Prostate gland (tissue), 2 donors: ENCODE data around the gene C19orf12.

ENCODE experiments used
- CTCF ChIP-seq, 4 experiments: fragments of 200-600 bp in 2 of 4; fragments of 450-650 bp in 2 of 4; sonication (generic) in 2 of 4; IDR thresholded peaks; 1 replicate in 3 of 4; 2 replicates in 1 of 4; pipeline ENCODE4 v1.5.1; 2016 to 2019; ENCODE audit warnings: antibody characterized with exemption in 4 of 4, mild to moderate bottlenecking in 2 of 4, moderate library complexity in 2 of 4
- POLR2A ChIP-seq: fragments of 450-650 bp; IDR thresholded peaks from one replicate; pipeline ENCODE4 v1.6.1; 2016; ENCODE audit warnings: antibody characterized with exemption, mild to moderate bottlenecking
- POLR2AphosphoS5 ChIP-seq: sonication (generic); formaldehyde crosslinking; IDR thresholded peaks from one replicate; pipeline ENCODE4 v1.6.1; 2017; ENCODE audit warnings: antibody characterized with exemption

GRCh38 chr19:29705706-29706105 lies 9.4 kb downstream of the C19orf12 start:
- TF ChIP-seq CTCF (IDR thresholded peaks at IDR 0.05) (no peak), POLR2A (no peak), POLR2AphosphoS5 (no peak)
